Measurements from ENCODE around the gene NECAB2. TPM values are rescaled to one million over a fixed set of nuclear protein-coding genes. Genes with fewer than 3 reads are reported as not detected.

NECAB2 gene
- polyA plus RNA-seq, 2 of the 4 experiments (the other 2 are of a cell fraction): 1.1 to 1.4 TPM

- TF ChIP-seq KDM5A (IDR thresholded peaks at IDR 0.05) (no peak), HDAC2 (IDR thresholded peaks at IDR 0.05) (no peak), ATOH8 (CRISPR knock-in tag; IDR thresholded peaks at IDR 0.05; ENCODE audit: low read depth) (no peak)
- TF ChIP-seq, protein P1, sequence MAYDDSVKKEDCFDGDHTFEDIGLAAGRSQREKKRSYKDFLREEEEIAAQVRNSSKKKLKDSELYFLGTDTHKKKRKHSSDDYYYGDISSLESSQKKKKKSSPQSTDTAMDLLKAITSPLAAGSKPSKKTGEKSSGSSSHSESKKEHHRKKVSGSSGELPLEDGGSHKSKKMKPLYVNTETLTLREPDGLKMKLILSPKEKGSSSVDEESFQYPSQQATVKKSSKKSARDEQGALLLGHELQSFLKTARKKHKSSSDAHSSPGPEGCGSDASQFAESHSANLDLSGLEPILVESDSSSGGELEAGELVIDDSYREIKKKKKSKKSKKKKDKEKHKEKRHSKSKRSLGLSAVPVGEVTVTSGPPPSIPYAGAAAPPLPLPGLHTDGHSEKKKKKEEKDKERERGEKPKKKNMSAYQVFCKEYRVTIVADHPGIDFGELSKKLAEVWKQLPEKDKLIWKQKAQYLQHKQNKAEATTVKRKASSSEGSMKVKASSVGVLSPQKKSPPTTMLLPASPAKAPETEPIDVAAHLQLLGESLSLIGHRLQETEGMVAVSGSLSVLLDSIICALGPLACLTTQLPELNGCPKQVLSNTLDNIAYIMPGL (CRISPR knock-in tag; IDR thresholded peaks at IDR 0.05; ENCODE audit: borderline replicate concordance): no peak
Observed at GRCh38 chr16:83934684-83934977, 33.4 kb upstream of the NECAB2 start (continued).

- DNase-seq (ENCODE audit: low read depth in 1 of 2, low spot score in 1 of 2) (no peak), FAIRE-seq (no peak), ATAC-seq (no peak)
- TF ChIP-seq, protein P1 (CRISPR knock-in tag; IDR thresholded peaks at IDR 0.05; ENCODE audit: borderline replicate concordance): no peak
- no peak for TF ChIP-seq CEBPB (IDR thresholded peaks at IDR 0.05)
- TF ChIP-seq, protein P2, sequence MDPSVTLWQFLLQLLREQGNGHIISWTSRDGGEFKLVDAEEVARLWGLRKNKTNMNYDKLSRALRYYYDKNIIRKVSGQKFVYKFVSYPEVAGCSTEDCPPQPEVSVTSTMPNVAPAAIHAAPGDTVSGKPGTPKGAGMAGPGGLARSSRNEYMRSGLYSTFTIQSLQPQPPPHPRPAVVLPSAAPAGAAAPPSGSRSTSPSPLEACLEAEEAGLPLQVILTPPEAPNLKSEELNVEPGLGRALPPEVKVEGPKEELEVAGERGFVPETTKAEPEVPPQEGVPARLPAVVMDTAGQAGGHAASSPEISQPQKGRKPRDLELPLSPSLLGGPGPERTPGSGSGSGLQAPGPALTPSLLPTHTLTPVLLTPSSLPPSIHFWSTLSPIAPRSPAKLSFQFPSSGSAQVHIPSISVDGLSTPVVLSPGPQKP (IDR thresholded peaks at IDR 0.05; ENCODE audit: low read depth, low read length): no peak
- TF ChIP-seq KDM5A (IDR thresholded peaks at IDR 0.05): no peak
- no peak for TF ChIP-seq CHD4 (IDR thresholded peaks at IDR 0.05; ENCODE audit: borderline replicate concordance)
- TF ChIP-seq CBX8 (IDR thresholded peaks at IDR 0.05): no peak
- TF ChIP-seq SREBF2 (IDR thresholded peaks at IDR 0.05): no peak
- no peak for TF ChIP-seq RFX5 (IDR thresholded peaks at IDR 0.05)
- TF ChIP-seq ZSCAN20 (CRISPR knock-in tag; IDR thresholded peaks at IDR 0.05): no peak
- no peak for TF ChIP-seq POLR2A (IDR thresholded peaks at IDR 0.05; ENCODE audit: low read length)
- TF ChIP-seq SMC3 (IDR thresholded peaks at IDR 0.05): no peak
- no peak for TF ChIP-seq NPAS2 (CRISPR knock-in tag; IDR thresholded peaks at IDR 0.05; ENCODE audit: borderline replicate concordance)
- no peak for TF ChIP-seq NR3C1 (IDR thresholded peaks at IDR 0.05)
- TF ChIP-seq GATA3 (IDR thresholded peaks at IDR 0.05; ENCODE audit: borderline replicate concordance): no peak
- TF ChIP-seq BCL3 (IDR thresholded peaks at IDR 0.05): no peak
- no peak for TF ChIP-seq ATOH8 (CRISPR knock-in tag; IDR thresholded peaks at IDR 0.05; ENCODE audit: low read depth)
- TF ChIP-seq TFCP2L1 (CRISPR knock-in tag; IDR thresholded peaks at IDR 0.05): no peak
- TF ChIP-seq, protein P3, sequence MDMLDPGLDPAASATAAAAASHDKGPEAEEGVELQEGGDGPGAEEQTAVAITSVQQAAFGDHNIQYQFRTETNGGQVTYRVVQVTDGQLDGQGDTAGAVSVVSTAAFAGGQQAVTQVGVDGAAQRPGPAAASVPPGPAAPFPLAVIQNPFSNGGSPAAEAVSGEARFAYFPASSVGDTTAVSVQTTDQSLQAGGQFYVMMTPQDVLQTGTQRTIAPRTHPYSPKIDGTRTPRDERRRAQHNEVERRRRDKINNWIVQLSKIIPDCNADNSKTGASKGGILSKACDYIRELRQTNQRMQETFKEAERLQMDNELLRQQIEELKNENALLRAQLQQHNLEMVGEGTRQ (IDR thresholded peaks at IDR 0.05): no peak
- Histone ChIP-seq H3K9me3 (no peaks in the 10 kb centered on the region), H3K4me3 (no peak overlapping the region), H3K4me2 (no peak overlapping the region), H3K27ac (no peak overlapping the region), H3K4me1 (no peaks in the 10 kb centered on the region)
- ChIA-PET POLR2A (no interaction called here), CTCF (interaction anchor here (1.2 to 17.0 kb wide), 6 partner anchors 8 to 252 kb away, joined by 3 to 175 read pairs (median 10); partner anchors contain the start of genes OSGIN1 and TAF1C)
- WGBS (ENCODE audit: missing lambda C conversion rate): 89% methylated on average over 30 of the region's 30 CpGs
Observed at GRCh38 chr16:83935005-83935857, 32.8 kb upstream of the NECAB2 start.

All from A549 (cell line).